ENCODE data around the gene GRIK3. TPM values are rescaled to one million over a fixed set of nuclear protein-coding genes. Genes with fewer than 3 reads are reported as not detected.

The GRIK3 gene
- polyA plus RNA-seq, 1 donor (not counting 4 experiments of a cell fraction or from before 2014, with no cell fraction given), result not detected

- FAIRE-seq, result no peak
Measured at GRCh38 chr1:36772647-36773495, 261.4 kb downstream of the GRIK3 start.

GRCh38 chr1:36771660-36772284 is 262.5 kb downstream of the GRIK3 start:
- no peaks in the 10 kb centered on the region for H4K20me1 ChIP-seq (ENCODE audit: control insufficient read depth, extremely low read depth, insufficient read depth, low read length)
- H2AFZ ChIP-seq (ENCODE audit: control insufficient read depth, low read length), result no peak overlapping the region
- TF ChIP-seq EZH2 (IDR thresholded peaks at IDR 0.05; ENCODE audit: low read length), result no peak
- H3K79me2 ChIP-seq (ENCODE audit: control insufficient read depth, insufficient read depth, low read length), result no peaks in the 10 kb centered on the region
- H3K9ac ChIP-seq (ENCODE audit: control insufficient read depth, extremely low read depth, insufficient read depth, low read length), result no peak overlapping the region
- no peaks in the 10 kb centered on the region for H3K4me1 ChIP-seq (ENCODE audit: control insufficient read depth, extremely low read depth, insufficient read depth, low read length)
- dilution Hi-C loops (cut with MboI; ENCODE audit: extremely low pct_ligation_motif_present, low sequenced_read_pairs), result no loop called here
- FAIRE-seq (no peak), DNase-seq (ENCODE audit: low read depth, low spot score) (no peak)
- H3K36me3 ChIP-seq (ENCODE audit: control insufficient read depth in 2 of 2, extremely low read depth in 1 of 2, insufficient read depth in 2 of 2, low read length in 2 of 2), result no peaks in the 10 kb centered on the region
- H3K27me3 ChIP-seq (ENCODE audit: control insufficient read depth, extremely low read depth, insufficient read depth, low read length), result peaks cover 16% of the 10 kb centered on the region
- H3K4me3 ChIP-seq (ENCODE audit: control insufficient read depth in 2 of 3, extremely low read depth in 1 of 3, insufficient read depth in 2 of 3, low read depth in 1 of 3, low read length in 3 of 3), result no peak overlapping the region
- no peak overlapping the region for H3K27ac ChIP-seq (ENCODE audit: control insufficient read depth, insufficient read depth, low read length)
- H3K9me3 ChIP-seq (ENCODE audit: control insufficient read depth, low read depth, low read length), result no peaks in the 10 kb centered on the region
- no peaks in the 10 kb centered on the region for H3K9me1 ChIP-seq (ENCODE audit: control insufficient read depth, extremely low read depth, insufficient read depth, low read length)
- H3K4me2 ChIP-seq (ENCODE audit: control insufficient read depth, extremely low read depth, insufficient read depth, low read depth, low read length), result no peak overlapping the region

More at GRCh38 chr1:36772647-36773495, 261.4 kb downstream of the GRIK3 start:
- Histone ChIP-seq H3K4me2 (ENCODE audit: control insufficient read depth, extremely low read depth, insufficient read depth, low read depth, low read length) (no peak overlapping the region), H3K4me1 (ENCODE audit: control insufficient read depth, extremely low read depth, insufficient read depth, low read length) (no peaks in the 10 kb centered on the region), H3K4me3 (ENCODE audit: control insufficient read depth in 2 of 3, extremely low read depth in 1 of 3, insufficient read depth in 2 of 3, low read depth in 1 of 3, low read length in 3 of 3) (no peak overlapping the region), H3K27me3 (ENCODE audit: control insufficient read depth, extremely low read depth, insufficient read depth, low read length) (peaks cover 21% of the 10 kb centered on the region), H3K9me3 (ENCODE audit: control insufficient read depth, low read depth, low read length) (no peaks in the 10 kb centered on the region), H3K79me2 (ENCODE audit: control insufficient read depth, insufficient read depth, low read length) (no peaks in the 10 kb centered on the region), H3K27ac (ENCODE audit: control insufficient read depth, insufficient read depth, low read length) (no peak overlapping the region), H3K9me1 (ENCODE audit: control insufficient read depth, extremely low read depth, insufficient read depth, low read length) (no peaks in the 10 kb centered on the region), H2AFZ (ENCODE audit: control insufficient read depth, low read length) (no peak overlapping the region), H4K20me1 (ENCODE audit: control insufficient read depth, extremely low read depth, insufficient read depth, low read length) (no peaks in the 10 kb centered on the region), H3K36me3 (ENCODE audit: control insufficient read depth in 2 of 2, extremely low read depth in 1 of 2, insufficient read depth in 2 of 2, low read length in 2 of 2) (no peaks in the 10 kb centered on the region), H3K9ac (ENCODE audit: control insufficient read depth, extremely low read depth, insufficient read depth, low read length) (no peak overlapping the region)
- no peak for TF ChIP-seq CTCF (optimal IDR thresholded peaks at IDR 0.05 in 1 of 3, IDR thresholded peaks at IDR 0.05 in 1 of 3, conservative IDR thresholded peaks at IDR 0.05 in 1 of 3; ENCODE audit: extremely low read depth in 1 of 3, insufficient read depth in 2 of 3, low read length in 3 of 3)
- TF ChIP-seq EZH2 (IDR thresholded peaks at IDR 0.05; ENCODE audit: low read length), result no peak
- dilution Hi-C loops (cut with MboI; ENCODE audit: extremely low pct_ligation_motif_present, low sequenced_read_pairs), result no loop called here
- DNase-seq (ENCODE audit: low read depth, low spot score), result no peak
